ENCODE results near the gene SLC25A12.

GRCh38 chr2:171787333-171788072 is 106.5 kb downstream of the SLC25A12 start:
- TF ChIP-seq CTCF (IDR thresholded peaks at IDR 0.05) (no peak), POLR2A (IDR thresholded peaks at IDR 0.05) (no peak)

Measured in suprapubic skin (tissue), 3 donors.